GM11168 (cell line): Measurements from ENCODE around the gene TAAR8.
"Not testable (repeated sequence)": the region's sequence is repeated elsewhere in the genome, so short reads cannot be mapped to it uniquely, and the experiment has no call there.

ENCODE experiments used
- in situ Hi-C: fragments of 300-500 bp; cut with MboI; formaldehyde crosslinking; loops from one replicate; pipeline ENCODE4 v1.12.0; 2022; ENCODE audit warnings: low sequenced_read_pairs; ENCODE audit not compliant: unreplicated experiment

The TAAR8 gene

GRCh38 chr6:132537145-132537544, 15.3 kb upstream of the TAAR8 start:
- in situ Hi-C loops: loop anchor here (10.0 kb wide), 1 partner anchor 238 kb away; no protein-coding TSS in a partner anchor

- in situ Hi-C loops: loop anchor here (10.0 kb wide), 1 partner anchor 237 kb away; no protein-coding TSS in a partner anchor
These were observed 14.5 kb upstream of the TAAR8 start, which contains the start of gene TAAR9 for GRCh38 chr6:132537977-132538376. TSS of gene TAAR9 (plus strand) at chr6:132538277. CDS start at chr6:132538290, 13 bp downstream.

- in situ Hi-C loops: no loop called here
These were observed 7.6 kb upstream of the TAAR8 start for GRCh38 chr6:132544826-132545225.

GRCh38 chr6:132548746-132549463, 3.6 kb upstream of the TAAR8 start:
- in situ Hi-C loops: no loop called here

- in situ Hi-C loops: no loop called here
These were observed 1.3 kb upstream of the TAAR8 start for GRCh38 chr6:132551214-132551613.

- in situ Hi-C loops: not testable (repeated sequence)
These were observed 7.6 kb downstream of the TAAR8 start for GRCh38 chr6:132560087-132560486.

- in situ Hi-C loops: no loop called here
These were observed 13.9 kb downstream of the TAAR8 start for GRCh38 chr6:132566404-132566803.

- in situ Hi-C loops: no loop called here
These were observed 15.1 kb downstream of the TAAR8 start for GRCh38 chr6:132567566-132567965.

GRCh38 chr6:132568611-132569010, 16.1 kb downstream of the TAAR8 start:
- in situ Hi-C loops: no loop called here

GRCh38 chr6:132569170-132569569, 16.7 kb downstream of the TAAR8 start:
- in situ Hi-C loops: no loop called here

- in situ Hi-C loops: no loop called here
These were observed 17.8 kb downstream of the TAAR8 start, which contains the start of gene TAAR6 for GRCh38 chr6:132570221-132570777. TSS of gene TAAR6 (plus strand) at chr6:132570322. CDS start at chr6:132570322, 0 bp downstream.

GRCh38 chr6:132571774-132572173, 19.3 kb downstream of the TAAR8 start:
- in situ Hi-C loops: no loop called here

GRCh38 chr6:132584698-132585097, 32.2 kb downstream of the TAAR8 start:
- in situ Hi-C loops: no loop called here

- in situ Hi-C loops: no loop called here
These were observed 35.0 kb downstream of the TAAR8 start for GRCh38 chr6:132587424-132587823.

GRCh38 chr6:132589454-132589853, 37.0 kb downstream of the TAAR8 start, which contains the start of gene TAAR5:
TSS of gene TAAR5 (minus strand) at chr6:132589741. CDS start at chr6:132589686, 55 bp downstream.
- in situ Hi-C loops: no loop called here

- in situ Hi-C loops: no loop called here
These were observed 37.9 kb downstream of the TAAR8 start for GRCh38 chr6:132590362-132590761.

- in situ Hi-C loops: no loop called here
These were observed 40.4 kb downstream of the TAAR8 start for GRCh38 chr6:132592855-132593254.

- in situ Hi-C loops: no loop called here
These were observed 43.7 kb downstream of the TAAR8 start for GRCh38 chr6:132596201-132596600.

- in situ Hi-C loops: no loop called here
These were observed 46.0 kb downstream of the TAAR8 start for GRCh38 chr6:132598473-132598872.

- in situ Hi-C loops: not testable (repeated sequence)
These were observed 48.4 kb downstream of the TAAR8 start for GRCh38 chr6:132600900-132601299.
